HG03439 (cell line): ENCODE measurements around the gene EFNA5.
"Not testable (repeated sequence)": the region's sequence is repeated elsewhere in the genome, so short reads cannot be mapped to it uniquely, and the experiment has no call there.

Experiments
- ATAC-seq: cut with Tn5 transposase; IDR thresholded peaks from one replicate; pipeline ENCODE4 v1.9.1; 2021; ENCODE audit warnings: mild to moderate bottlenecking, moderate library complexity; ENCODE audit not compliant: unreplicated experiment

The EFNA5 gene

GRCh38 chr5:107442452-107442851 lies 228.3 kb downstream of the EFNA5 start:
- no peak for ATAC-seq

- ATAC-seq = no peak
Measured at GRCh38 chr5:107439832-107440231, 230.9 kb downstream of the EFNA5 start.

GRCh38 chr5:107437986-107438510 lies 232.7 kb downstream of the EFNA5 start:
- ATAC-seq = no peak

GRCh38 chr5:107437154-107437553 lies 233.6 kb downstream of the EFNA5 start:
- no peak for ATAC-seq

GRCh38 chr5:107436201-107436600 lies 234.5 kb downstream of the EFNA5 start:
- no peak for ATAC-seq

- ATAC-seq = no peak
Measured at GRCh38 chr5:107435061-107435460, 235.7 kb downstream of the EFNA5 start.

- ATAC-seq = not testable (repeated sequence)
Measured at GRCh38 chr5:107433646-107434045, 237.1 kb downstream of the EFNA5 start.

GRCh38 chr5:107431998-107432397 lies 238.7 kb downstream of the EFNA5 start:
- ATAC-seq = no peak

- ATAC-seq = no peak
Measured at GRCh38 chr5:107431536-107431935, 239.2 kb downstream of the EFNA5 start.

GRCh38 chr5:107430071-107430625 lies 240.6 kb downstream of the EFNA5 start:
- ATAC-seq = no peak

- no peak for ATAC-seq
Measured at GRCh38 chr5:107428303-107428813, 242.4 kb downstream of the EFNA5 start.

- no peak for ATAC-seq
Measured at GRCh38 chr5:107426872-107427271, 243.9 kb downstream of the EFNA5 start.

- no peak for ATAC-seq
Measured at GRCh38 chr5:107426209-107426608, 244.5 kb downstream of the EFNA5 start.

GRCh38 chr5:107425541-107426031 lies 245.2 kb downstream of the EFNA5 start:
- no peak for ATAC-seq

GRCh38 chr5:107424491-107424890 lies 246.2 kb downstream of the EFNA5 start:
- no peak for ATAC-seq

GRCh38 chr5:107422494-107422893 lies 248.2 kb downstream of the EFNA5 start:
- no peak for ATAC-seq

GRCh38 chr5:107419498-107419897 lies 251.2 kb downstream of the EFNA5 start:
- no peak for ATAC-seq

- no peak for ATAC-seq
Measured at GRCh38 chr5:107418902-107419301, 251.8 kb downstream of the EFNA5 start.

GRCh38 chr5:107418071-107418470 lies 252.7 kb downstream of the EFNA5 start:
- no peak for ATAC-seq

- no peak for ATAC-seq
Measured at GRCh38 chr5:107415762-107416161, 255.0 kb downstream of the EFNA5 start.

GRCh38 chr5:107414802-107415201 lies 255.9 kb downstream of the EFNA5 start:
- ATAC-seq = no peak

- no peak for ATAC-seq
Measured at GRCh38 chr5:107413754-107414153, 257.0 kb downstream of the EFNA5 start.

- no peak for ATAC-seq
Measured at GRCh38 chr5:107408564-107408963, 262.2 kb downstream of the EFNA5 start.
